ENCODE data around the gene ITIH1. TPM values are rescaled to one million over a fixed set of nuclear protein-coding genes. Genes with fewer than 3 reads are reported as not detected.

The ITIH1 gene
- total RNA-seq, 1 donor = not detected

- Histone ChIP-seq H3K4me3 (ENCODE audit: insufficient read depth, low read length) (no peak overlapping the region), H3K9me3 (ENCODE audit: low read depth, low read length) (no peaks in the 10 kb centered on the region), H4K20me1 (ENCODE audit: insufficient read depth, low read length) (peaks cover 4% of the 10 kb centered on the region), H3K4me2 (ENCODE audit: insufficient read depth, low read length) (no peak overlapping the region), H3K27me3 (ENCODE audit: insufficient read depth, low read length) (no peaks in the 10 kb centered on the region), H3K27ac (ENCODE audit: low read depth, low read length) (no peak overlapping the region), H3K4me1 (ENCODE audit: insufficient read depth, low read length) (no peaks in the 10 kb centered on the region), H3K79me2 (ENCODE audit: insufficient read depth, low read length) (no peaks in the 10 kb centered on the region), H2AFZ (ENCODE audit: low read length) (no peak overlapping the region), H3K36me3 (ENCODE audit: insufficient read depth, low read length) (peaks cover 5% of the 10 kb centered on the region)
- TF ChIP-seq, protein P1, sequence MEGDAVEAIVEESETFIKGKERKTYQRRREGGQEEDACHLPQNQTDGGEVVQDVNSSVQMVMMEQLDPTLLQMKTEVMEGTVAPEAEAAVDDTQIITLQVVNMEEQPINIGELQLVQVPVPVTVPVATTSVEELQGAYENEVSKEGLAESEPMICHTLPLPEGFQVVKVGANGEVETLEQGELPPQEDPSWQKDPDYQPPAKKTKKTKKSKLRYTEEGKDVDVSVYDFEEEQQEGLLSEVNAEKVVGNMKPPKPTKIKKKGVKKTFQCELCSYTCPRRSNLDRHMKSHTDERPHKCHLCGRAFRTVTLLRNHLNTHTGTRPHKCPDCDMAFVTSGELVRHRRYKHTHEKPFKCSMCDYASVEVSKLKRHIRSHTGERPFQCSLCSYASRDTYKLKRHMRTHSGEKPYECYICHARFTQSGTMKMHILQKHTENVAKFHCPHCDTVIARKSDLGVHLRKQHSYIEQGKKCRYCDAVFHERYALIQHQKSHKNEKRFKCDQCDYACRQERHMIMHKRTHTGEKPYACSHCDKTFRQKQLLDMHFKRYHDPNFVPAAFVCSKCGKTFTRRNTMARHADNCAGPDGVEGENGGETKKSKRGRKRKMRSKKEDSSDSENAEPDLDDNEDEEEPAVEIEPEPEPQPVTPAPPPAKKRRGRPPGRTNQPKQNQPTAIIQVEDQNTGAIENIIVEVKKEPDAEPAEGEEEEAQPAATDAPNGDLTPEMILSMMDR (IDR thresholded peaks at IDR 0.05; ENCODE audit: extremely low read depth, low read depth, low read length) = no peak
- peak; percentile 32 for DNase-seq (ENCODE audit: insufficient read length, low spot score, missing footprints)
Measured at GRCh38 chr3:52839268-52839575, 61.8 kb downstream of the ITIH1 start.

DNA sequence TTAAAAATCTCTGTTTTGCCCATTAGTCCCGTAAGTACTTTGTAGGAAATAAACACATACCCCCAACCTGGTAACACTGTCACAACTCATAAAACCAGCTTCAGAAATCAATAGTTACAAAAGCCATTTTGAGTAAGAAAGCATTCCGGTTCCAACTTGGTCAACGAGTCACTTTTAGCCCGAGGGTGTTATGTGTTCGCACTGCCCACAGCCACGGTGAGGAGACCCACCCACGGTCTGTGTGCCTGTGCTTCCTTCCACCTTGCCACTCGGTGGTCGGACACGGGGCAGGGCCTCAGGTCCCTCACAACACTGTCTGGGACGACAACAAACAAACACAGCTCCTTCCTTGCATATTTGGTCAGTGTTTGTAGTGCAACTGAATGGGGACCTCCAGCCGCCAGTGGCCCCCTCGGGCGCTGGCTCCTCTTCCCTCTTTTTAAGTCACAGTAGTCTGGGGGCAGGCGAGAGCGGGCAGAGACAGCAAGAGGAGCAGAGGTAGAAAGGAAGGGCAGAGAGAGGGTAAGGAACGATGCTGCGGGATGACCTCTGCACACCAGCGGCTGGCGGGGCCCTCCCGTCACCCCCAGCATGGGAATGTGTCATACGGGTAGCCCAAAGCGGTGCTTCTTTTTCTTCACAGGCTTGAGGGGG lies 62.6 kb downstream of the ITIH1 start:
- Histone ChIP-seq H4K20me1 (ENCODE audit: insufficient read depth, low read length) (peaks cover 4% of the 10 kb centered on the region), H3K36me3 (ENCODE audit: insufficient read depth, low read length) (peaks cover 5% of the 10 kb centered on the region), H3K79me2 (ENCODE audit: insufficient read depth, low read length) (no peaks in the 10 kb centered on the region), H3K27ac (ENCODE audit: low read depth, low read length) (no peak overlapping the region), H3K27me3 (ENCODE audit: insufficient read depth, low read length) (no peaks in the 10 kb centered on the region), H3K9me3 (ENCODE audit: low read depth, low read length) (no peaks in the 10 kb centered on the region), H3K4me1 (ENCODE audit: insufficient read depth, low read length) (no peaks in the 10 kb centered on the region), H2AFZ (ENCODE audit: low read length) (no peak overlapping the region), H3K4me2 (ENCODE audit: insufficient read depth, low read length) (no peak overlapping the region), H3K4me3 (ENCODE audit: insufficient read depth, low read length) (no peak overlapping the region)
- DNase-seq (ENCODE audit: insufficient read length, low spot score, missing footprints) = peak; percentile 31
- TF ChIP-seq, protein P1 (IDR thresholded peaks at IDR 0.05; ENCODE audit: extremely low read depth, low read depth, low read length) = no peak

GRCh38 chr3:52841211-52841980 lies 64.0 kb downstream of the ITIH1 start:
- Histone ChIP-seq H3K27ac (ENCODE audit: low read depth, low read length) (no peak overlapping the region), H3K4me3 (ENCODE audit: insufficient read depth, low read length) (no peak overlapping the region), H4K20me1 (ENCODE audit: insufficient read depth, low read length) (peaks cover 4% of the 10 kb centered on the region), H3K4me1 (ENCODE audit: insufficient read depth, low read length) (peaks cover 4% of the 10 kb centered on the region), H3K36me3 (ENCODE audit: insufficient read depth, low read length) (peaks cover 5% of the 10 kb centered on the region), H3K4me2 (ENCODE audit: insufficient read depth, low read length) (no peak overlapping the region), H3K27me3 (ENCODE audit: insufficient read depth, low read length) (no peaks in the 10 kb centered on the region), H3K9me3 (ENCODE audit: low read depth, low read length) (no peaks in the 10 kb centered on the region), H2AFZ (ENCODE audit: low read length) (no peak overlapping the region), H3K79me2 (ENCODE audit: insufficient read depth, low read length) (no peaks in the 10 kb centered on the region)
- DNase-seq (ENCODE audit: insufficient read length, low spot score, missing footprints) = peak; percentile 50
- TF ChIP-seq, protein P1 (IDR thresholded peaks at IDR 0.05; ENCODE audit: extremely low read depth, low read depth, low read length) = no peak

Small RNA genes lying within 50 kb of the gene (small RNA-seq; reads per million reads assigned to genes)
- gene AC006254.2 (not detected), gene MUSTN1 (not detected)

Other genes with a start within 250 kb of the ITIH1 start
- 45.4 and 52.5 TPM in 2 replicates for gene NT5DC2, start 243.7 kb upstream of the ITIH1 start, total RNA-seq
- gene UQCC5, start 241.0 kb upstream of the ITIH1 start, total RNA-seq = 6.5 and 8.3 TPM in 2 replicates
- gene PBRM1, start 91.7 kb upstream of the ITIH1 start, total RNA-seq = 96.1 and 100 TPM in 2 replicates
- 111 and 129 TPM in 2 replicates for gene GNL3, start 91.6 kb upstream of the ITIH1 start, total RNA-seq
- 98.8 and 103 TPM in 2 replicates for gene GLT8D1, start 71.8 kb upstream of the ITIH1 start, total RNA-seq
- 60.1 and 67.0 TPM in 2 replicates for gene SPCS1, start 71.5 kb upstream of the ITIH1 start, total RNA-seq
- gene NEK4, start 6.7 kb upstream of the ITIH1 start, total RNA-seq = 22.7 and 24.6 TPM in 2 replicates
- gene ITIH3, start 17.2 kb downstream of the ITIH1 start, total RNA-seq = under 0.01 TPM in 1 of 2 replicates, not detected in the other
- 2.5 and 3.5 TPM in 2 replicates for gene ITIH4, start 53.1 kb downstream of the ITIH1 start, total RNA-seq
- 1.4 TPM in 1 of 2 replicates, not detected in the other for gene MUSTN1, start 57.4 kb downstream of the ITIH1 start, total RNA-seq
- gene STIMATE, start 119.9 kb downstream of the ITIH1 start, total RNA-seq = 11.5 and 18.5 TPM in 2 replicates